Astrocyte of the cerebellum (primary cell): Measurements from ENCODE around the gene SNRPA.

Experiments
- DNase-seq: peaks from one replicate; pipeline ENCODE4 v3.0.0-alpha.2; 2011; ENCODE audit warnings: low read depth
- H3K4me3 ChIP-seq: 2 replicates; pipeline ENCODE4 v1.5.1; 2011; ENCODE audit warnings: mild to moderate bottlenecking, low read depth, low read length, moderate library complexity
- in situ Hi-C: cut with HindIII; loops from 2 replicates; pipeline ENCODE4 v1.10.0; 2017; ENCODE audit warnings: low sequenced_read_pairs
- TF ChIP-seq, protein P1 (sequence below): IDR thresholded peaks from 2 replicates; pipeline ENCODE4 v1.5.1; 2012; ENCODE audit warnings: low read length, low read depth, moderate library complexity, mild to moderate bottlenecking; ENCODE audit errors: missing control alignments

SNRPA gene

GRCh38 chr19:40800997-40801377, 50.0 kb downstream of the SNRPA start:
- TF ChIP-seq, protein P1, sequence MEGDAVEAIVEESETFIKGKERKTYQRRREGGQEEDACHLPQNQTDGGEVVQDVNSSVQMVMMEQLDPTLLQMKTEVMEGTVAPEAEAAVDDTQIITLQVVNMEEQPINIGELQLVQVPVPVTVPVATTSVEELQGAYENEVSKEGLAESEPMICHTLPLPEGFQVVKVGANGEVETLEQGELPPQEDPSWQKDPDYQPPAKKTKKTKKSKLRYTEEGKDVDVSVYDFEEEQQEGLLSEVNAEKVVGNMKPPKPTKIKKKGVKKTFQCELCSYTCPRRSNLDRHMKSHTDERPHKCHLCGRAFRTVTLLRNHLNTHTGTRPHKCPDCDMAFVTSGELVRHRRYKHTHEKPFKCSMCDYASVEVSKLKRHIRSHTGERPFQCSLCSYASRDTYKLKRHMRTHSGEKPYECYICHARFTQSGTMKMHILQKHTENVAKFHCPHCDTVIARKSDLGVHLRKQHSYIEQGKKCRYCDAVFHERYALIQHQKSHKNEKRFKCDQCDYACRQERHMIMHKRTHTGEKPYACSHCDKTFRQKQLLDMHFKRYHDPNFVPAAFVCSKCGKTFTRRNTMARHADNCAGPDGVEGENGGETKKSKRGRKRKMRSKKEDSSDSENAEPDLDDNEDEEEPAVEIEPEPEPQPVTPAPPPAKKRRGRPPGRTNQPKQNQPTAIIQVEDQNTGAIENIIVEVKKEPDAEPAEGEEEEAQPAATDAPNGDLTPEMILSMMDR, result no peak
- DNase-seq, result no peak
- peak overlapping the region; percentile 22 for H3K4me3 ChIP-seq
- in situ Hi-C loops, result no loop called here

DNA sequence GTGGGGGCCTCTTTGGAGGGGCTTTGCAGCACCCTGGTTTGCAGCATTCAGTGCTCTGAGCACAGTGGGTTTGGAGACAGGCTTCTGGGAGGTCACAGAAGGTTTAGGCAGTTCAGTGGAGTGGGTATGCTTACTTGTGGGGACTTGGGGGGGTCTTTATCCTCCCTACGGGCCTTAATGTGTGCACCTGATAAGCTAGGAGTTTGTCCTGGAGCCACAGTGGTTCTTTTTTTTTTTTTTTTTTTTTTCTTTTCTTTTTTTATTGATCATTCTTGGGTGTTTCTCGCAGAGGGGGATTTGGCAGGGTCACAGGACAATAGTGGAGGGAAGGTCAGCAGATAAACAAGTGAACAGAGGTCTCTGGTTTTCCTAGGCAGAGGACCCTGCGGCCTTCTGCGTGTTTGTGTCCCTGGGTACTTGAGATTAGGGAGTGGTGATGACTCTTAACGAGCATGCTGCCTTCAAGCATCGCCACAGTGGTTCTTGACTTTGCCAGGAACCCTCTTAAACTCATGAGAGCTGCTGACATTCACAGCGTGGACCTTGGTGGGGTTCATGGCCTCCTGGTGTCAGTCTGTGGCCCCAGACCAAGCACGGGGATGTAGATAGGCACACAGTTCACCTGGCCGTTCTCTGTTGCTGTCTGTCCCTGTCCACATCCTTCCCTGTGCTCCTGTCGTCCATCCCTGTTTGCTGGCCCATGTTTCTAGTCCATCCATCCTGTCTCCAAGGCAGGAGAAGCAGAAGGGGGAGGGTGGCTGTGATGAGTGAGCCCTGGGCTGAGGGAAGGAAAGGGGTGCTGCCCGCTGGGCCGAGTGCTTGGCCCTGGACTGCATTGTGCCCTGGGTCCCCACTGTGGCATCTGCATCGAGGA, 50.7 kb downstream of the SNRPA start:
- peak overlapping the region; percentile 22 for H3K4me3 ChIP-seq
- TF ChIP-seq, protein P1, result no peak
- in situ Hi-C loops, result no loop called here
- DNase-seq, result no peak

- H3K4me3 ChIP-seq, result peak overlapping the region; percentile 19
- in situ Hi-C loops, result no loop called here
- TF ChIP-seq, protein P1, result no peak
- DNase-seq, result no peak
Observed at GRCh38 chr19:40802300-40803169, 51.5 kb downstream of the SNRPA start.

DNA sequence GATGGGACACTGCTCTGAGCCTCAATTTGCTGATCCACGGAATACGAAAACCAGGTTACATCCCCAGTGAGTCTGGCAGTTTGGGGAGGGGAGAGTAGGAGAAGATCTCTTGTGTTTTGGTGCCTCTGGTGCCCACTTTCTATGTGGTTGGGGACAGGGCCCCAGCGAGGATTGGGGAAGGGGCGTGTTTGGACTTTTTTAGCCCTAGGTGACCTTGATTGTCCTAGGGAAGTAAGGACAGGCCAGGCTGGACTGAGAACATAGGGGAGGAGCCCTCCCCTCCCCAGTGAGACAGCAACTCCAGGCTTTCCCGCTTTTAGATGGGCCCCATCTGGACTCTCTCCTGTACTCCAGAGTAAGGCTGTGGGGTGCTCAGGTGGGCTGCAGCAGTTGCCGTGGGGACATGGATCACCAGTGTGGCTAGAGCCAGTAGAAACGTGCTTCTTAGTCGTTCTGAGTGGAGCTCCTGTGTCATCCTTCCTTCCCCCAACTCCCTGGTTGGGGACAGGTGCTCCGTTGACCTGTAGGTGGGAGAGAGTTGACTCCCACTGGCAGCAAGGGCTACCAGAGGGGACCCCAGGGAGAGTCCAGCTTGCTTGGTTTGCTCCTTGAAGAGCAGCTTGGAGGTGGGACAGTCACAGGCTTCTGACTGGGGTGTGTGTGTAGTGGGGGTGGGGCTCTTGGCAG, 52.3 kb downstream of the SNRPA start:
- no peak for DNase-seq
- in situ Hi-C loops, result no loop called here
- no peak overlapping the region for H3K4me3 ChIP-seq
- TF ChIP-seq, protein P1, result no peak

GRCh38 chr19:40803857-40804782, 53.1 kb downstream of the SNRPA start:
- TF ChIP-seq, protein P1, result no peak
- in situ Hi-C loops, result no loop called here
- H3K4me3 ChIP-seq, result no peak overlapping the region
- DNase-seq, result no peak
